GM12865 (cell line): Measurements from ENCODE around the gene CHST11.

Source experiments
- DNase-seq: peaks from one replicate; pipeline ENCODE4 v3.0.0; 2010; ENCODE audit warnings: low read depth
- H3K4me3 ChIP-seq: 2 replicates; pipeline ENCODE4 v1.5.1; 2011; ENCODE audit warnings: mild to moderate bottlenecking, low read depth, low read length, control low read depth
- TF ChIP-seq, protein P1 (sequence below): IDR thresholded peaks from 2 replicates; pipeline ENCODE4 v1.5.1; 2011; ENCODE audit warnings: low read length, control low read depth, low read depth, inconsistent platforms; ENCODE audit not compliant: insufficient read depth; ENCODE audit errors: missing control alignments

The CHST11 gene

GRCh38 chr12:104600036-104600712, 143.4 kb downstream of the CHST11 start:
- TF ChIP-seq, protein P1, sequence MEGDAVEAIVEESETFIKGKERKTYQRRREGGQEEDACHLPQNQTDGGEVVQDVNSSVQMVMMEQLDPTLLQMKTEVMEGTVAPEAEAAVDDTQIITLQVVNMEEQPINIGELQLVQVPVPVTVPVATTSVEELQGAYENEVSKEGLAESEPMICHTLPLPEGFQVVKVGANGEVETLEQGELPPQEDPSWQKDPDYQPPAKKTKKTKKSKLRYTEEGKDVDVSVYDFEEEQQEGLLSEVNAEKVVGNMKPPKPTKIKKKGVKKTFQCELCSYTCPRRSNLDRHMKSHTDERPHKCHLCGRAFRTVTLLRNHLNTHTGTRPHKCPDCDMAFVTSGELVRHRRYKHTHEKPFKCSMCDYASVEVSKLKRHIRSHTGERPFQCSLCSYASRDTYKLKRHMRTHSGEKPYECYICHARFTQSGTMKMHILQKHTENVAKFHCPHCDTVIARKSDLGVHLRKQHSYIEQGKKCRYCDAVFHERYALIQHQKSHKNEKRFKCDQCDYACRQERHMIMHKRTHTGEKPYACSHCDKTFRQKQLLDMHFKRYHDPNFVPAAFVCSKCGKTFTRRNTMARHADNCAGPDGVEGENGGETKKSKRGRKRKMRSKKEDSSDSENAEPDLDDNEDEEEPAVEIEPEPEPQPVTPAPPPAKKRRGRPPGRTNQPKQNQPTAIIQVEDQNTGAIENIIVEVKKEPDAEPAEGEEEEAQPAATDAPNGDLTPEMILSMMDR, result no peak
- no peak overlapping the region for H3K4me3 ChIP-seq
- DNase-seq, result peak; percentile 56

DNA sequence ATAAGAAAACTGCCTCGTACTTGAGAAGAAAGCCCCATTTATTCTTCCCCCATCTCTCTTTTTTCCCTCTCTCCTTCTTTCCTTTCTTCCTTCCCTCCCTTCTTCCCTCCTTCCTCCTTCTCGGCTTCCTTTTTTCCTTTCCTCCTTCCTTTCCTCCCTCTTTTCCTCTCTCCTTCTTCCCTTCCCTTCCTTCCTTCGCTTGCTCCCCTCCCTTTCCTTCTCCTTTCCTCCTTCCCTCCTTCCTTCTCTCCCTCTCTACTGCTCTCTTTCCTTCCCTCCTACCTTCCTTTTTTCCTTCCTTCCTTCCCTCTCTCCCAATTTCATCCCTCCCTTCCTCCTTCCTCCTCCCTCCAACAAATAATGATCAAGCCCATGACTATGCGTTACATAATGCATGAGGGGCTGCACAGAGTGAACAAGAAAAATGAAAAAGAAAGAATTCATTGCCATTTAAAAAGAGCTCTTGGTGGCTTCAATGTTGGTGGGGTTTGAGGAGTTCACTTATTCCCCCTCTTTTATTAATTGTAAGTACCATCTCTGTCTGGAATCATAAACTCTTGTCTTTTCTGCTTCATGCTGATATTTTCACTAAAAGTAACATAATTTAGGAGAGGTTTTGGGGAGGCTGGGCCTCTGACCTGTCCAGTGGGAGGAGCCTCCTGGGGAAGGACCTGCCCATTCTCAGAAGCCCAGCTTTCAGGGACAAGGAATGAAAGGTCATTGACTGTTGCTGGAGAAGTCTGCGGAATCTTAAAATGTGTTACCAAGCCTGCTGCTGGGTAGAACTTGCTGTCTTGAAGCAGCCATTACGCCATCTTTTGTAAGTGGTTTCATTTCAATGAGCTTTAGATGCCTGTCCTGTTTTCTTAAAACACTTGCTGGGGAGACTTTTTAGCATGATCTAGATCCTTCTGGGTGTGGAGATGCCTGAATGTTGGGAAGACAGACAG, 144.3 kb downstream of the CHST11 start:
- TF ChIP-seq, protein P1, result no peak
- no peak for DNase-seq

GRCh38 chr12:104602406-104602805, 145.7 kb downstream of the CHST11 start:
- no peak for DNase-seq
- TF ChIP-seq, protein P1, result no peak
- no peak overlapping the region for H3K4me3 ChIP-seq

More for the DNA sequence above, 144.3 kb downstream of the CHST11 start:
- H3K4me3 ChIP-seq, result no peak overlapping the region

- H3K4me3 ChIP-seq, result no peak overlapping the region
- TF ChIP-seq, protein P1, result no peak
- DNase-seq, result no peak
Measured at GRCh38 chr12:104602896-104603295, 146.1 kb downstream of the CHST11 start.

GRCh38 chr12:104603545-104603973, 146.8 kb downstream of the CHST11 start:
- TF ChIP-seq, protein P1, result no peak
- no peak overlapping the region for H3K4me3 ChIP-seq
- DNase-seq, result no peak

DNA sequence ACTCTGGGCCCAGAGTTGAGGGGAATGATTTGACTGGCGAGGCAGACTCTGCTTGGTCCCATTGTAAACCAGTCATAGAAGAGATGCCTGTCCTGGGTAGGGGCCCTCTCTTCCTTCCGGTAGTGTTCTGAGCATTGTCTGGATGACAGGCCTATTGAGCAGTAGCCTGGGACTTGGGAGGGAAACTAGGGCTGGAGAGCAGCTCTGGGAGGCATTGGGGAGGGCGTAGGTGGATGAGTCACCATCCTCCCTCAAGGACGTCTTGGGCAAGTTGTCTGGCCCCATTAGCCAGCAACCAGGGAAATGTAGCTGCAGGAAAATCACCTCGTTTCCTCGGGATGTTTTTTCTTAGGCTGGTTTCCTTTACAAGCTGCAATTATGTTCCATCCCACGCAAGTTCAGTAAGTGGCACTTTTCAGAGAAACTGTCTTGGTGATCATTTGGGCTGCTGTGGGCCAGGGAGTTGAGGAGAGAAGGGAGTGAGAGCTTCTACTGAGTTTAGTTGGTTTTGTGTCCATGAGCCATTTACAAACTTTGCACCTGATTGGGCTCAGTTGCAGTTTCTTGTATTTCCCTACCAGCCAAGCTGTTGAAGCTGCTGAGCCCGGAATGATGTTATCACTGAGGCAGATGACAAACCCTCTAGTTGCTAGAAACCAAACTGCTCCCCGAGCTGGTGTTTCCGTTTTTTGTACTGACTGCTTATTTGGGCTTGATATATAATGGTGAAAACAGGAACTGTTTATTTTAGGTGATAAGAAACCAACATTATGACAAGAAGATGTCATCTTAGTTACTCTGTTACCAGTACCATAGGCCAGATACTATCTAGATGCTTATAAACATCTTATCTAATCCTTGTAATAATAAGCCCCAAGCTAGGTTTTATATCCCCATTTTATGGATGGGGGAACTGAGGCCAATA, 147.6 kb downstream of the CHST11 start:
- TF ChIP-seq, protein P1, result no peak
- peak; percentile 86 for DNase-seq
- no peak overlapping the region for H3K4me3 ChIP-seq
